K562 (cell line): ENCODE results near the gene QRICH1. TPM values are rescaled to one million over a fixed set of nuclear protein-coding genes. Genes with fewer than 3 reads are reported as not detected.

Experiments
- ATAC-seq: fragments of 200-7000 bp; cut with Tn5 transposase; 3 replicates; pipeline ENCODE4 v1.9.1; 2020; ENCODE audit warnings: moderate library complexity
- BruUV-seq: library from RNA; stranded (reverse); fragments of 400-500 nt; replicated peaks from 2 replicates; lab custom pipeline; 2021; lab: Mats Ljungman, UMichigan
- CTCF ChIA-PET: fragments of 300-600 bp; formaldehyde crosslinking; extraction: SDS; loops from one replicate; lab custom pipeline; 2021; ENCODE audit warnings: low intra/inter-chr PET ratio; lab: Yijun Ruan, JAX
- POLR2A ChIA-PET: fragments of 300-600, 350-650 bp; sonication (Branson Sonifier 250); formaldehyde crosslinking; extraction: SDS; loops from one replicate; lab custom pipeline; 2021; ENCODE audit warnings: antibody characterized with exemption, inconsistent platforms; lab: Yijun Ruan, JAX
- DNase-seq, 4 experiments: peaks; one replicate each; pipeline versions ENCODE4 v3.0.0 to v3.0.0-alpha.2; 2011 to 2018; ENCODE audit warnings: low spot score in 3 of 4, mixed read lengths in 3 of 4; ENCODE audit errors: extremely low read depth in 1 of 4
- FAIRE-seq: peaks from 2 replicates; lab custom pipeline; 2011; peaks lifted over from hg19 to GRCh38; lab: Jason Lieb, UNC
- H2AFZ ChIP-seq: 2 replicates; pipeline ENCODE4 v1.6.0; 2011; ENCODE audit warnings: low read depth, low read length, control low read depth, inconsistent platforms
- H3K27ac ChIP-seq: fragments of 200-600 bp; 3 replicates; pipeline ENCODE4 v1.8.0; 2011; ENCODE audit warnings: low read depth, mild to moderate bottlenecking, control low read depth, inconsistent platforms, low read length, moderate library complexity, mixed read lengths; ENCODE audit errors: extremely low read depth
- H3K27me3 ChIP-seq, 2 experiments: fragments of 300-600 bp in 1 of 2; 2 replicates in 1 of 2; 3 replicates in 1 of 2; pipeline versions ENCODE4 v1.6.0 to v1.8.0; 2011; ENCODE audit warnings: inconsistent platforms in 2 of 2, low read length in 2 of 2, mild to moderate bottlenecking in 1 of 2, mixed read lengths in 1 of 2, moderate library complexity in 1 of 2; ENCODE audit not compliant: control insufficient read depth in 2 of 2, insufficient read depth in 2 of 2
- H3K36me3 ChIP-seq: fragments of 300-600 bp; 3 replicates; pipeline ENCODE4 v1.8.0; 2011; ENCODE audit warnings: mild to moderate bottlenecking, low read length, inconsistent platforms; ENCODE audit not compliant: control insufficient read depth, insufficient read depth
- H3K4me1 ChIP-seq, 2 experiments: fragments of 200-600 bp in 1 of 2; replicated peaks in 1 of 2; 2 replicates in 1 of 2; 3 replicates in 1 of 2; pipeline versions ENCODE4 v1.5.1 to v1.8.0; 2011; ENCODE audit warnings: inconsistent platforms in 2 of 2, low read length in 2 of 2, mild to moderate bottlenecking in 1 of 2, mixed read lengths in 1 of 2, moderate library complexity in 1 of 2; ENCODE audit not compliant: control insufficient read depth in 2 of 2, insufficient read depth in 2 of 2
- H3K4me2 ChIP-seq: 2 replicates; pipeline ENCODE4 v1.6.1; 2011; ENCODE audit warnings: low read length, control low read depth, inconsistent platforms, mixed read lengths; ENCODE audit not compliant: insufficient read depth
- H3K4me3 ChIP-seq: fragments of 200-600 bp; sonication (generic), shearing (Covaris generic); 2 replicates; pipeline ENCODE4 v1.5.1; 2016; ENCODE audit warnings: control low read depth, inconsistent platforms
- H3K79me2 ChIP-seq: fragments of 200-600 bp; 3 replicates; pipeline ENCODE4 v1.8.0; 2011; ENCODE audit warnings: low read length, inconsistent platforms; ENCODE audit not compliant: control insufficient read depth, insufficient read depth
- H3K9ac ChIP-seq, 2 experiments: 2 replicates each; pipeline versions ENCODE4 v1.6.0 to v1.6.1; 2011; ENCODE audit warnings: low read depth in 2 of 2, low read length in 2 of 2, control low read depth in 1 of 2, inconsistent platforms in 1 of 2, mild to moderate bottlenecking in 1 of 2, mixed read lengths in 1 of 2; ENCODE audit not compliant: insufficient read depth in 1 of 2
- H3K9me1 ChIP-seq: one replicate; pipeline ENCODE4 v1.6.0; 2011; ENCODE audit warnings: inconsistent platforms, mild to moderate bottlenecking, low read length, moderate library complexity; ENCODE audit not compliant: control insufficient read depth, insufficient read depth
- H3K9me3 ChIP-seq: replicated peaks from 2 replicates; pipeline ENCODE4 v1.5.1; 2011; ENCODE audit warnings: low read depth, low read length, inconsistent platforms; ENCODE audit not compliant: control insufficient read depth, insufficient read depth
- H4K20me1 ChIP-seq: replicated peaks from 2 replicates; pipeline ENCODE4 v1.6.1; 2011; ENCODE audit warnings: low read length, inconsistent platforms, mixed read lengths; ENCODE audit not compliant: control insufficient read depth, insufficient read depth
- NFIC ChIP-seq: fragments of 450-650 bp; IDR thresholded peaks from 2 replicates; pipeline ENCODE4 v1.6.1; 2017; ENCODE audit warnings: mild to moderate bottlenecking, inconsistent platforms
- POU5F1 ChIP-seq: fragments of 150-350 bp; IDR thresholded peaks from 2 replicates; pipeline ENCODE4 v1.6.1; 2014; ENCODE audit warnings: borderline replicate concordance, low read length, low read depth, mild to moderate bottlenecking; ENCODE audit not compliant: partially characterized antibody
- ZNF740 ChIP-seq, 3 experiments: fragments of 200-800 bp in 1 of 3; sonication (Bioruptor generic) in 1 of 3; sonication (generic) in 1 of 3; formaldehyde crosslinking in 1 of 3; IDR thresholded peaks; 2 replicates each; pipeline versions ENCODE4 v1.6.1 to v1.8.0; 2016 to 2022; ENCODE audit warnings: mild to moderate bottlenecking in 2 of 3, missing compliant biosample characterization in 2 of 3, missing genetic modification characterization in 2 of 3, missing genetic modification reagents in 1 of 3
- WGBS: fragments of 100-300 bp; shearing (Covaris generic); methylation state at CpG from one replicate; pipeline ENCODE4 v1.1.6; 2016; ENCODE audit warnings: low coverage, mixed read lengths; ENCODE audit not compliant: insufficient coverage; ENCODE audit errors: missing lambda C conversion rate; 5-methylcytosine and 5-hydroxymethylcytosine counted together
- in situ Hi-C: fragments of 300-500 bp; cut with MboI; formaldehyde crosslinking; loops from 4 replicates; pipeline ENCODE4 v1.15.0; 2018; ENCODE audit warnings: inconsistent platforms, mixed read lengths
- intact Hi-C: fragments of 100-400 bp; cut with micrococcal nuclease; formaldehyde crosslinking; loops from 2 replicates; pipeline ENCODE4 v1.14.2; 2022
- polyA plus RNA-seq, 8 experiments: library from polyadenylated mRNA; depleted of rRNA in 4 of 8; stranded (reverse) in 5 of 8; unstranded in 3 of 8; fragments of >200 nt; fragmentation: Nextera tagmentation in 2 of 8; fragmentation: Illumina TruSeq in 1 of 8; extraction: Ambion mirVana in 2 of 8; extraction: Trizol in 1 of 8; gene quantifications; 2 replicates each; pipeline versions ENCODE4 v1.2.1 to v1.2.3, GENCODE V29; 2011 to 2014; ENCODE audit warnings: inconsistent platforms in 1 of 8, missing spikeins in 1 of 8
- total RNA-seq, 7 experiments: library from RNA; depleted of rRNA in 6 of 7; stranded (reverse); fragments of >200 nt in 6 of 7; fragmentation: Illumina TruSeq in 2 of 7; extraction: Trizol in 2 of 7; gene quantifications; 2 replicates each; pipeline versions ENCODE4 v1.2.1 to v1.2.3, GENCODE V29; 2011 to 2021; ENCODE audit warnings: low replicate concordance in 1 of 7

The QRICH1 gene
- total and polyA plus RNA-seq, 9 of the 15 experiments (the other 6 are each of a cell fraction or from before 2014, with no cell fraction given), result 20.1 to 99.2 (median 56.7) TPM

GRCh38 chr3:49005998-49006397, 87.9 kb downstream of the QRICH1 start:
- WGBS, result 61% methylated on average over 3 of the region's 5 CpGs
- Histone ChIP-seq H3K36me3 (peaks cover 7% of the 10 kb centered on the region; the same call in 2 of the 3 replicates), H3K4me2 (peak overlapping the region; percentile 94), H3K4me3 (peak overlapping the region; percentile 80; the same call in 1 of the 2 replicates), H3K4me1 (peaks cover 19 to 43% of the 10 kb centered on the region in 2 experiments; a peak in 4 of 5 replicates), H3K27me3 (no peaks in the 10 kb centered on the region), H3K27ac (peak overlapping the region; percentile 99; the same call in 2 of the 3 replicates), H2AFZ (peak overlapping the region; percentile 99; the same call in 1 of the 2 replicates), H3K79me2 (peaks cover 33% of the 10 kb centered on the region), H3K9ac (peak overlapping the region; percentile 97 to 99), H3K9me1 (no peaks in the 10 kb centered on the region)
- FAIRE-seq (no peak), ATAC-seq (no peak), DNase-seq (no peak)
- ChIA-PET CTCF (no interaction called here), POLR2A (no interaction called here)
- intact Hi-C loops, result loop anchor here (2.0 to 5.0 kb wide), 2 partner anchors 17 to 89 kb away; partner anchors contain the start of gene ARIH2
- BruUV-seq, result no TSS peak
- in situ Hi-C loops, result no loop called here
- TF ChIP-seq POU5F1, result no peak
- peak; percentile 64 for TF ChIP-seq NFIC
- TF ChIP-seq ZNF740 (CRISPR knock-in tag; IDR thresholded peaks at IDR 0.05), result 0 out of 2 replicates have a peak, but pooled peaks have one; percentile 36
- TF ChIP-seq ZNF740 (tag; IDR thresholded peaks at IDR 0.05), result no peak
- TF ChIP-seq, all 486 proteins: peak for 2
- Histone ChIP-seq H3K9me3 (no peaks in the 10 kb centered on the region), H4K20me1 (peaks cover 8% of the 10 kb centered on the region)
